Measurements from ENCODE around the gene MISP3. TPM values are rescaled to one million over a fixed set of nuclear protein-coding genes. Genes with fewer than 3 reads are reported as not detected.
"Not testable (repeated sequence)": the region's sequence is repeated elsewhere in the genome, so short reads cannot be mapped to it uniquely, and the experiment has no call there.

MISP3 gene
- total RNA-seq, 4 donors from 2014 or later: 0.55 to 23.8 (median 2.0) TPM; not detected in 1

- H3K27me3 ChIP-seq: no peaks in the 10 kb centered on the region
- TF ChIP-seq CTCF (IDR thresholded peaks at IDR 0.05) (no peak), POLR2A (IDR thresholded peaks at IDR 0.05) (no peak)
- no peak overlapping the region for H3K4me3 ChIP-seq
- H3K9me3 ChIP-seq: no peaks in the 10 kb centered on the region
- no peak for DNase-seq
- no peaks in the 10 kb centered on the region for H3K4me1 ChIP-seq
- intact Hi-C loops (cut with DNase I; ENCODE audit: low total_unique reads): no loop called here
- H3K27ac ChIP-seq: no peak overlapping the region
- no peaks in the 10 kb centered on the region for H3K36me3 ChIP-seq
Measured at GRCh38 chr19:14039181-14039580, 33.4 kb upstream of the MISP3 start.

GRCh38 chr19:14042659-14043608 lies 29.7 kb upstream of the MISP3 start:
- H3K9me3 ChIP-seq; H3K4me3 ChIP-seq; H3K27ac ChIP-seq; H3K4me1 ChIP-seq; intact Hi-C loops (cut with DNase I; ENCODE audit: low total_unique reads); H3K27me3 ChIP-seq; H3K36me3 ChIP-seq: not testable (repeated sequence)
- DNase-seq: peak in 1 of 2 donors; percentile 42
- peak; percentile 34 to 57 (median 48) for TF ChIP-seq CTCF (IDR thresholded peaks at IDR 0.05)

- H3K27me3 ChIP-seq; DNase-seq; H3K4me3 ChIP-seq; intact Hi-C loops (cut with DNase I; ENCODE audit: low total_unique reads); H3K27ac ChIP-seq; H3K4me1 ChIP-seq; H3K36me3 ChIP-seq; H3K9me3 ChIP-seq: not testable (repeated sequence)
Measured at GRCh38 chr19:14047866-14048265, 24.7 kb upstream of the MISP3 start.

GRCh38 chr19:14048443-14049153 lies 24.0 kb upstream of the MISP3 start:
- intact Hi-C loops (cut with DNase I; ENCODE audit: low total_unique reads): no loop called here
- TF ChIP-seq POLR2A (IDR thresholded peaks at IDR 0.05): no peak
- peak; percentile 25 to 44 (median 32) for TF ChIP-seq CTCF (IDR thresholded peaks at IDR 0.05)
- H3K4me3 ChIP-seq: no peak overlapping the region
- H3K9me3 ChIP-seq: no peaks in the 10 kb centered on the region
- H3K27ac ChIP-seq: no peak overlapping the region
- H3K36me3 ChIP-seq: no peaks in the 10 kb centered on the region
- no peak for DNase-seq
- H3K27me3 ChIP-seq: no peaks in the 10 kb centered on the region
- no peaks in the 10 kb centered on the region for H3K4me1 ChIP-seq

- Histone ChIP-seq H3K36me3 (no peaks in the 10 kb centered on the region), H3K27ac (no peak overlapping the region), H3K9me3 (no peaks in the 10 kb centered on the region), H3K4me1 (no peaks in the 10 kb centered on the region), H3K27me3 (no peaks in the 10 kb centered on the region), H3K4me3 (no peak overlapping the region)
- TF ChIP-seq CTCF (IDR thresholded peaks at IDR 0.05) (no peak), POLR2A (IDR thresholded peaks at IDR 0.05) (no peak)
- intact Hi-C loops (cut with DNase I; ENCODE audit: low total_unique reads): no loop called here
- DNase-seq: no peak
Measured at GRCh38 chr19:14050512-14050911, 22.1 kb upstream of the MISP3 start.

- H3K36me3 ChIP-seq; H3K27ac ChIP-seq; H3K4me1 ChIP-seq; intact Hi-C loops (cut with DNase I; ENCODE audit: low total_unique reads); H3K4me3 ChIP-seq; DNase-seq; H3K27me3 ChIP-seq; H3K9me3 ChIP-seq: not testable (repeated sequence)
Measured at GRCh38 chr19:14050961-14051360, 21.6 kb upstream of the MISP3 start.

All from uterus (tissue), 4 donors.